HG03103 (cell line): Measurements from ENCODE around the gene KCNQ4.

Experiments used
- ATAC-seq: cut with Tn5 transposase; IDR thresholded peaks from one replicate; pipeline ENCODE4 v1.9.1; 2021; ENCODE audit warnings: low read depth; ENCODE audit not compliant: unreplicated experiment

Gene KCNQ4

GRCh38 chr1:40815420-40815819 lies 31.8 kb downstream of the KCNQ4 start:
- ATAC-seq = no peak

- no peak for ATAC-seq
Measured at GRCh38 chr1:40817791-40818263, 34.2 kb downstream of the KCNQ4 start.

GRCh38 chr1:40818264-40818961 lies 34.8 kb downstream of the KCNQ4 start:
- peak; percentile 86 for ATAC-seq

- no peak for ATAC-seq
Measured at GRCh38 chr1:40819101-40819500, 35.5 kb downstream of the KCNQ4 start.

GRCh38 chr1:40820251-40820797 lies 36.7 kb downstream of the KCNQ4 start:
- ATAC-seq = no peak

GRCh38 chr1:40820911-40821693 lies 37.5 kb downstream of the KCNQ4 start:
- no peak for ATAC-seq

- ATAC-seq = no peak
Measured at GRCh38 chr1:40822890-40823289, 39.3 kb downstream of the KCNQ4 start.

- ATAC-seq = no peak
Measured at GRCh38 chr1:40823345-40823744, 39.8 kb downstream of the KCNQ4 start.

GRCh38 chr1:40823983-40824382 lies 40.4 kb downstream of the KCNQ4 start:
- ATAC-seq = no peak

GRCh38 chr1:40824591-40825434 lies 41.2 kb downstream of the KCNQ4 start:
- no peak for ATAC-seq

GRCh38 chr1:40825435-40825788 lies 41.8 kb downstream of the KCNQ4 start:
- ATAC-seq = no peak

GRCh38 chr1:40825996-40826395 lies 42.4 kb downstream of the KCNQ4 start:
- no peak for ATAC-seq

- no peak for ATAC-seq
Measured at GRCh38 chr1:40829631-40830245, 46.2 kb downstream of the KCNQ4 start.

GRCh38 chr1:40830419-40830943 lies 46.9 kb downstream of the KCNQ4 start:
- ATAC-seq = no peak

GRCh38 chr1:40831001-40831732 lies 47.6 kb downstream of the KCNQ4 start:
- ATAC-seq = no peak

GRCh38 chr1:40833979-40834378 lies 50.4 kb downstream of the KCNQ4 start:
- no peak for ATAC-seq

- ATAC-seq = no peak
Measured at GRCh38 chr1:40834968-40835545, 51.5 kb downstream of the KCNQ4 start.

GRCh38 chr1:40836283-40836682 lies 52.7 kb downstream of the KCNQ4 start:
- ATAC-seq = no peak

GRCh38 chr1:40837601-40838000 lies 54.0 kb downstream of the KCNQ4 start:
- ATAC-seq = no peak
